Gastroesophageal sphincter (tissue), 4 donors: ENCODE results near the gene SSH3. TPM values are rescaled to one million over a fixed set of nuclear protein-coding genes. Genes with fewer than 3 reads are reported as not detected.

Experiments used
- ATAC-seq: fragments of 150-250 bp; one replicate; pipeline ENCODE4 v1.9.1; 2016; ENCODE audit warnings: mild to moderate bottlenecking, moderate library complexity
- H3K27ac ChIP-seq, 4 donors: fragments of 200-600 bp; sonication (generic) in 3 of 4; 1 replicate in 3 of 4; 2 replicates in 1 of 4; pipeline ENCODE4 v1.5.1; 2016 to 2019
- H3K27me3 ChIP-seq: fragments of 200-600 bp; sonication (generic); one replicate; pipeline ENCODE4 v1.5.1; 2019
- H3K36me3 ChIP-seq, 2 donors: fragments of 200-600 bp; sonication (generic); one replicate each; pipeline ENCODE4 v1.5.1; 2019; ENCODE audit warnings: control low read depth in 1 of 2
- H3K4me1 ChIP-seq, 3 donors: fragments of 200-600 bp; sonication (generic); 1 replicate in 2 of 3; 2 replicates in 1 of 3; pipeline ENCODE4 v1.5.1; 2016 to 2019; ENCODE audit warnings: control low read depth in 2 of 3
- H3K4me3 ChIP-seq, 2 donors: fragments of 200-600 bp; sonication (generic); one replicate each; pipeline ENCODE4 v1.5.1; 2019; ENCODE audit warnings: mild to moderate bottlenecking in 1 of 2, moderate library complexity in 1 of 2
- H3K9me3 ChIP-seq, 3 donors: fragments of 200-600 bp; sonication (generic); one replicate each; pipeline ENCODE4 v1.5.1; 2017 to 2019; ENCODE audit warnings: control low read depth in 2 of 3
- CTCF ChIP-seq, 4 experiments: fragments of 200-600 bp in 2 of 4; fragments of 450-650 bp in 2 of 4; sonication (generic) in 1 of 4; IDR thresholded peaks; one replicate each; pipeline ENCODE4 v1.5.1; 2017 to 2019; ENCODE audit warnings: antibody characterized with exemption in 4 of 4, mild to moderate bottlenecking in 2 of 4, moderate library complexity in 2 of 4
- EP300 ChIP-seq: sonication (generic); formaldehyde crosslinking; IDR thresholded peaks from one replicate; pipeline ENCODE4 v1.6.1; 2017; ENCODE audit warnings: antibody characterized with exemption, mild to moderate bottlenecking
- POLR2A ChIP-seq, 2 donors: fragments of 450-650 bp; IDR thresholded peaks; one replicate each; pipeline ENCODE4 v1.6.1; 2017; ENCODE audit warnings: antibody characterized with exemption in 2 of 2, mild to moderate bottlenecking in 2 of 2, moderate library complexity in 1 of 2
- POLR2AphosphoS5 ChIP-seq: sonication (generic); formaldehyde crosslinking; IDR thresholded peaks from one replicate; pipeline ENCODE4 v1.6.1; 2017; ENCODE audit warnings: antibody characterized with exemption
- WGBS, 2 donors: methylation state at CpG; one replicate each; pipeline ENCODE4 v1.1.5; 2018; ENCODE audit warnings: low coverage in 1 of 2; 5-methylcytosine and 5-hydroxymethylcytosine counted together
- total RNA-seq, 4 donors: library from RNA; depleted of rRNA; stranded (reverse); fragments of >200 nt; gene quantifications; one replicate each; pipeline ENCODE4 v1.1.0, GENCODE V29; 2016

The SSH3 gene
- total RNA-seq, 4 donors from 2014 or later, result 33.9 to 58.4 (median 41.9) TPM

GRCh38 chr11:67266449-67267187, 36.7 kb upstream of the SSH3 start, which contains the start of gene GRK2:
TSS of gene GRK2 (plus strand) at chr11:67266473. CDS start at chr11:67266700, 227 bp downstream.
- WGBS, 2 donors, result 0 to 2% methylated on average over 2 to 7 of the region's 103 CpGs
- peak; percentile 56 for ATAC-seq
- TF ChIP-seq POLR2A (IDR thresholded peaks at IDR 0.05), result peak in 1 of 2 donors; percentile 16
- TF ChIP-seq POLR2AphosphoS5, result no peak
- no peak for TF ChIP-seq EP300
- peak in 1 of 4 experiments; percentile 13 for TF ChIP-seq CTCF (IDR thresholded peaks at IDR 0.05)

GRCh38 chr11:67267188-67268080, 35.9 kb upstream of the SSH3 start:
- ATAC-seq, result no peak
- WGBS, 2 donors, result 3 to 26% methylated on average over 5 to 8 of the region's 30 CpGs
- peaks cover 7 to 84% (median 66%) of the 10 kb centered on the region in 3 donors for H3K4me1 ChIP-seq

More at GRCh38 chr11:67266449-67267187, 36.7 kb upstream of the SSH3 start, which contains the start of gene GRK2:
- Histone ChIP-seq H3K27me3 (no peaks in the 10 kb centered on the region), H3K4me1 (peaks cover 7 to 84% (median 60%) of the 10 kb centered on the region in 3 donors), H3K4me3 (peak within 1 kb of the TSS; percentile 66 to 96), H3K36me3 (peaks cover 0 to 7% of the 10 kb centered on the region in 2 donors), H3K27ac (peak within 1 kb of the TSS; percentile 19 to 92 (median 88)), H3K9me3 (no peaks in the 10 kb centered on the region)

GRCh38 chr11:67268081-67268961, 35.0 kb upstream of the SSH3 start:
- Histone ChIP-seq H3K36me3 (peaks cover 0 to 16% of the 10 kb centered on the region in 2 donors), H3K4me1 (peaks cover 7 to 84% (median 67%) of the 10 kb centered on the region in 3 donors), H3K27ac (peak overlapping the region in 3 of 4 donors; percentile 88 to 92 (median 88)), H3K4me3 (peak overlapping the region in 1 of 2 donors; percentile 96), H3K27me3 (no peaks in the 10 kb centered on the region), H3K9me3 (no peaks in the 10 kb centered on the region)
- TF ChIP-seq CTCF (IDR thresholded peaks at IDR 0.05) (no peak), EP300 (no peak), POLR2AphosphoS5 (no peak), POLR2A (IDR thresholded peaks at IDR 0.05) (no peak)
- WGBS, 2 donors, result 54 to 57% methylated on average over 4 to 8 of the region's 21 CpGs
- ATAC-seq, result no peak

More at GRCh38 chr11:67267188-67268080, 35.9 kb upstream of the SSH3 start:
- TF ChIP-seq POLR2A (IDR thresholded peaks at IDR 0.05) (no peak), POLR2AphosphoS5 (no peak), CTCF (IDR thresholded peaks at IDR 0.05) (no peak), EP300 (no peak)
- peak overlapping the region; percentile 66 to 96 for H3K4me3 ChIP-seq
- H3K9me3 ChIP-seq, result no peaks in the 10 kb centered on the region
- H3K27me3 ChIP-seq, result no peaks in the 10 kb centered on the region
- H3K36me3 ChIP-seq, result peaks cover 0 to 15% of the 10 kb centered on the region in 2 donors
- peak overlapping the region; percentile 19 to 92 (median 88) for H3K27ac ChIP-seq

GRCh38 chr11:67268962-67269268, 34.4 kb upstream of the SSH3 start:
- Histone ChIP-seq H3K27me3 (no peaks in the 10 kb centered on the region), H3K4me1 (peaks cover 7 to 84% (median 72%) of the 10 kb centered on the region in 3 donors), H3K27ac (peak overlapping the region in 3 of 4 donors; percentile 88 to 92 (median 88)), H3K36me3 (peaks cover 0 to 16% of the 10 kb centered on the region in 2 donors), H3K4me3 (peak overlapping the region in 1 of 2 donors; percentile 96), H3K9me3 (no peaks in the 10 kb centered on the region)
- 80% methylated on average over 3 of the region's 13 CpGs; no CpG with 5 or more reads in 1 of the 2 donors for WGBS, 2 donors
- TF ChIP-seq POLR2A (IDR thresholded peaks at IDR 0.05) (no peak), EP300 (no peak), CTCF (IDR thresholded peaks at IDR 0.05) (no peak), POLR2AphosphoS5 (no peak)
- ATAC-seq, result no peak
